GM19397 (cell line): Measurements from ENCODE around the gene ELOVL1.
"Not testable (repeated sequence)": the region's sequence is repeated elsewhere in the genome, so short reads cannot be mapped to it uniquely, and the experiment has no call there.

Experiments used
- ATAC-seq: cut with Tn5 transposase; IDR thresholded peaks from one replicate; pipeline ENCODE4 v1.9.1; 2021; ENCODE audit warnings: mild to moderate bottlenecking, moderate library complexity; ENCODE audit not compliant: unreplicated experiment

Gene ELOVL1

GRCh38 chr1:43382027-43382779 lies 14.4 kb upstream of the ELOVL1 start:
- ATAC-seq = no peak

GRCh38 chr1:43381612-43382011 lies 13.8 kb upstream of the ELOVL1 start:
- no peak for ATAC-seq

- ATAC-seq = no peak
Observed at GRCh38 chr1:43379476-43379875, 11.7 kb upstream of the ELOVL1 start.

- ATAC-seq = no peak
Observed at GRCh38 chr1:43377831-43378230, 10.0 kb upstream of the ELOVL1 start.

- no peak for ATAC-seq
Observed at GRCh38 chr1:43376723-43377235, 9.0 kb upstream of the ELOVL1 start.

- no peak for ATAC-seq
Observed at GRCh38 chr1:43373066-43373940, 5.5 kb upstream of the ELOVL1 start.

- ATAC-seq = no peak
Observed at GRCh38 chr1:43372172-43372571, 4.4 kb upstream of the ELOVL1 start.

GRCh38 chr1:43370564-43370963 lies 2.8 kb upstream of the ELOVL1 start:
- no peak for ATAC-seq

- ATAC-seq = not testable (repeated sequence)
Observed at GRCh38 chr1:43369779-43370178, 2.0 kb upstream of the ELOVL1 start.

GRCh38 chr1:43368646-43369020 lies 822 bp upstream of the ELOVL1 start:
- ATAC-seq = no peak

GRCh38 chr1:43367026-43367903 lies 546 bp downstream of the ELOVL1 start:
- ATAC-seq = peak; percentile 39

GRCh38 chr1:43366601-43367025 lies 1.2 kb downstream of the ELOVL1 start:
- no peak for ATAC-seq

GRCh38 chr1:43366179-43366578 lies 1.6 kb downstream of the ELOVL1 start:
- no peak for ATAC-seq

- ATAC-seq = no peak
Observed at GRCh38 chr1:43365678-43366077, 2.1 kb downstream of the ELOVL1 start.

- no peak for ATAC-seq
Observed at GRCh38 chr1:43363935-43364525, 3.8 kb downstream of the ELOVL1 start.

GRCh38 chr1:43363283-43363934 lies 4.4 kb downstream of the ELOVL1 start:
- ATAC-seq = no peak

GRCh38 chr1:43360616-43361015 lies 7.2 kb downstream of the ELOVL1 start:
- no peak for ATAC-seq

- no peak for ATAC-seq
Observed at GRCh38 chr1:43359696-43360095, 8.1 kb downstream of the ELOVL1 start.

- peak; percentile 93 for ATAC-seq
Observed at GRCh38 chr1:43358746-43359693, 8.8 kb downstream of the ELOVL1 start, which contains the start of gene CDC20. Gene CDC20, plus strand, starts transcription at chr1:43358981. Its CDS starts 235 bp downstream, at chr1:43359216.
